Neural crest cell (in vitro differentiated cells): Measurements from ENCODE around the gene PLXNB1. TPM values are rescaled to one million over a fixed set of nuclear protein-coding genes. Genes with fewer than 3 reads are reported as not detected.

ENCODE experiments used
- DNase-seq: peaks from one replicate; pipeline ENCODE4 v3.0.0; 2021; ENCODE audit warnings: low read depth, mixed read lengths, low spot score
- H3K27ac Mint-ChIP-seq: one replicate; pipeline ENCODE4 v1.8.0; 2021; ENCODE audit warnings: mild to moderate bottlenecking, mixed read lengths; ENCODE audit not compliant: unreplicated experiment
- H3K27me3 Mint-ChIP-seq: 2 replicates; pipeline ENCODE4 v1.8.0; 2021; ENCODE audit warnings: low read depth, mild to moderate bottlenecking, mixed read lengths
- H3K36me3 Mint-ChIP-seq: 2 replicates; pipeline ENCODE4 v1.8.0; 2021; ENCODE audit warnings: low read depth, mild to moderate bottlenecking, mixed read lengths
- H3K4me1 Mint-ChIP-seq: 2 replicates; pipeline ENCODE4 v1.8.0; 2021; ENCODE audit warnings: mixed read lengths
- H3K4me3 Mint-ChIP-seq: one replicate; pipeline ENCODE4 v1.8.0; 2021; ENCODE audit warnings: mild to moderate bottlenecking, mixed read lengths
- H3K9me3 Mint-ChIP-seq: 2 replicates; pipeline ENCODE4 v1.8.0; 2021; ENCODE audit warnings: mixed read lengths
- total RNA-seq: library from RNA; stranded (reverse); gene quantifications from 2 replicates; pipeline ENCODE4 v1.2.1, GENCODE V29; 2021
- TF ChIP-seq, protein P1 (sequence below): fragments of 200-600 bp; sonication (generic); conservative IDR thresholded peaks from 2 replicates; pipeline ENCODE4 v1.5.0; 2021; ENCODE audit warnings: antibody characterized with exemption, mild to moderate bottlenecking

Gene PLXNB1
- total RNA-seq, 1 donor from 2014 or later, result 180 TPM

DNA sequence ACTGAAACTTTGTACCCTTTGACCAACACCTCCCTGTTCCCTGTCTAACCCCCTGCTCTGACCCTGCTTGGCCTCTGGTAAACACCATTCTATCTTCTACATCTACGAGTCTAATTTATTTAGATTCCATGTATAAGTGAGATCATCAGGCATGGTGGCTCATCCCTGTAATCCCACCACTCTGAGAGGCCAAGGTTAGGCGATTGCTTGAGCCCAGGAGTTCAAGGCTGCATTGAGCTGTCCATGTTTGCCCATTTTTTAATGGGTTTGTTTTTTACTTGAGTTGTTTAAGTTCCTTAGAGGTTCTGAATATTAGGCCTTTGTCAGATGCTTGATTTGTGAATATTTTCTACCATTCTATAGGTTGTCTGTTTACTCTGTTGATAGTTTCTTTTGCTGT, 40.9 kb downstream of the PLXNB1 start:
- H3K4me1 Mint-ChIP-seq, result no peaks in the 10 kb centered on the region

GRCh38 chr3:48387634-48388033, 42.3 kb downstream of the PLXNB1 start:
- Mint-ChIP-seq H3K27me3 (peaks cover 3% of the 10 kb centered on the region), H3K4me1 (no peaks in the 10 kb centered on the region), H3K36me3 (no peaks in the 10 kb centered on the region), H3K4me3 (no peak overlapping the region), H3K9me3 (peaks cover 5% of the 10 kb centered on the region), H3K27ac (no peak overlapping the region)
- TF ChIP-seq, protein P1, sequence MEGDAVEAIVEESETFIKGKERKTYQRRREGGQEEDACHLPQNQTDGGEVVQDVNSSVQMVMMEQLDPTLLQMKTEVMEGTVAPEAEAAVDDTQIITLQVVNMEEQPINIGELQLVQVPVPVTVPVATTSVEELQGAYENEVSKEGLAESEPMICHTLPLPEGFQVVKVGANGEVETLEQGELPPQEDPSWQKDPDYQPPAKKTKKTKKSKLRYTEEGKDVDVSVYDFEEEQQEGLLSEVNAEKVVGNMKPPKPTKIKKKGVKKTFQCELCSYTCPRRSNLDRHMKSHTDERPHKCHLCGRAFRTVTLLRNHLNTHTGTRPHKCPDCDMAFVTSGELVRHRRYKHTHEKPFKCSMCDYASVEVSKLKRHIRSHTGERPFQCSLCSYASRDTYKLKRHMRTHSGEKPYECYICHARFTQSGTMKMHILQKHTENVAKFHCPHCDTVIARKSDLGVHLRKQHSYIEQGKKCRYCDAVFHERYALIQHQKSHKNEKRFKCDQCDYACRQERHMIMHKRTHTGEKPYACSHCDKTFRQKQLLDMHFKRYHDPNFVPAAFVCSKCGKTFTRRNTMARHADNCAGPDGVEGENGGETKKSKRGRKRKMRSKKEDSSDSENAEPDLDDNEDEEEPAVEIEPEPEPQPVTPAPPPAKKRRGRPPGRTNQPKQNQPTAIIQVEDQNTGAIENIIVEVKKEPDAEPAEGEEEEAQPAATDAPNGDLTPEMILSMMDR, result no peak
- no peak for DNase-seq

More for the DNA sequence above, 40.9 kb downstream of the PLXNB1 start:
- Mint-ChIP-seq H3K27ac (no peak overlapping the region), H3K4me3 (no peak overlapping the region), H3K9me3 (peaks cover 6% of the 10 kb centered on the region), H3K36me3 (no peaks in the 10 kb centered on the region), H3K27me3 (peaks cover 3% of the 10 kb centered on the region)
- TF ChIP-seq, protein P1, result no peak
- DNase-seq, result no peak

GRCh38 chr3:48372862-48373435, 56.9 kb downstream of the PLXNB1 start:
- Mint-ChIP-seq H3K27ac (no peak overlapping the region), H3K4me1 (peaks cover 8% of the 10 kb centered on the region), H3K27me3 (no peaks in the 10 kb centered on the region), H3K4me3 (no peak overlapping the region), H3K36me3 (no peaks in the 10 kb centered on the region), H3K9me3 (no peaks in the 10 kb centered on the region)
- no peak for DNase-seq
- TF ChIP-seq, protein P1, result no peak

DNA sequence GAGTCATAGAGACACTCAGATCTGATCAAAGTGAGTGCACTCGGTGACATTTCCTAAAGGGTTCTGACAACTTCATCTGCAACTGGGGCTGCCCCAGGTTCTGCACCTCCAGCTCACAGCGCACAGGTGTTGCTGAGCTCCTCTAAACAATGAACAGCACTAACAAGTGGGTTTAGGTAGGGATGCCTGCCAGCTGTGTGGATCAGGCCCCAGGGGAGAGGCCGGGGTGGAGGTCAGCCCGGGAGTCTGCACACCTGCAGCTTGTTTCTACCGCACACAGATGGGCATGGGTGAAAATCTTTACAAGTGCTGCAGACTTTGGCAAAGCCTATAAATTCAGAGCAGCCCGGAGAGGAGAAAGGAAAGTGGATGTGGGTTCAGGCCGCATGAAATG, 57.5 kb downstream of the PLXNB1 start:
- TF ChIP-seq, protein P1, result no peak
- Mint-ChIP-seq H3K27ac (no peak overlapping the region), H3K9me3 (no peaks in the 10 kb centered on the region), H3K4me1 (peaks cover 8% of the 10 kb centered on the region), H3K27me3 (no peaks in the 10 kb centered on the region), H3K36me3 (no peaks in the 10 kb centered on the region), H3K4me3 (no peak overlapping the region)
- DNase-seq, result no peak

DNA sequence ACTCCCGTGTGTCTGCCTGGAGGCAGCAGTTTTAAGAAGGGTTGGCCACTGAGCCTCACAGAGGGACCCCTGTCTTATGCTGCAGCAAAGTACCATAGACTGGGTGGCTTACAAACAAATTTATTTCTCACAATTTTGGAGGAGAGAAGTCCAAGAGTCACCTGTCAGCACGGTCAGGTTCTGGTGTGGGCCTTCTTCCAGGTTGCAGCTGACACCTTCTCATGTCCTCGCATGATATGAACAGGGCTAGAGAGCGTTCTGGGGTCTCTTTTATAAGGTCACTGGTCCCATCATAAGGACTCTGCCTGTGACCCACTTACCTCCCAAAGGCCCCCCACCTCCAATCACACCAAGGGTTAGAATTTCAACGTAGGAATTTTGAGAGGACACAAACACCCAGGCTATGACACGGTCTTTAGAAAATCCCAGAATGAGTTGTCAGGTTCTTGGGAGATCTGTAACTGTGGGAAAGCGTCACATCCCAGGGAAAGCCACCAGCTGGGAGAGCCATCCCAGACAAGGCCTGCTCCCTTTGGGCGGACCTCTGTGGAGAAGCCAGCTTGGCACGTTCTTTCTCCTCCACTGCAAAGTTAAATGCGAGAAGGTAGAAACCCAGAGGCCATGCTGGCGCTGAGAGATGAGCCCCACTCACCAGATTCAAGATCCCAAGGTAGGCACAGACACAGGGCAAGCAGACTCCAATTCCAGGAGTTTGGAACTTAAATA, 58.1 kb downstream of the PLXNB1 start, which contains the start of gene FBXW12:
FBXW12 (plus strand) TSS at position 569 of the 726 bp plus-strand sequence. CDS start 549 bp downstream, outside the sequence.
- Mint-ChIP-seq H3K4me3 (no peak within 1 kb of the TSS), H3K4me1 (peaks cover 8% of the 10 kb centered on the region), H3K36me3 (no peaks in the 10 kb centered on the region), H3K27ac (no peak within 1 kb of the TSS), H3K27me3 (no peaks in the 10 kb centered on the region), H3K9me3 (no peaks in the 10 kb centered on the region)
- TF ChIP-seq, protein P1, result no peak
- DNase-seq, result no peak
